ENCODE measurements around the gene CLDN10. TPM values are rescaled to one million over a fixed set of nuclear protein-coding genes. Genes with fewer than 3 reads are reported as not detected.

CLDN10 gene
- total RNA-seq, 4 donors from 2014 or later, result not detected

- peak in 1 of 2 donors; percentile 35 for ATAC-seq
- DNase-seq, result no peak
- in situ Hi-C loops (cut with MboI; ENCODE audit: low sequenced_read_pairs in 4 of 4), result no loop called here
- H3K36me3 ChIP-seq, result no peaks in the 10 kb centered on the region
- no peaks in the 10 kb centered on the region for H3K27me3 ChIP-seq
- H3K9me3 ChIP-seq, result no peaks in the 10 kb centered on the region
- peaks cover 19 to 32% of the 10 kb centered on the region in 2 donors for H3K4me1 ChIP-seq
- peak overlapping the region in 3 of 4 donors; percentile 50 to 61 (median 56) for H3K27ac ChIP-seq
- H3K4me3 ChIP-seq, result no peak overlapping the region
- no peak for TF ChIP-seq POLR2A (IDR thresholded peaks at IDR 0.05)
- TF ChIP-seq CTCF (IDR thresholded peaks at IDR 0.05 in 4 of 5, conservative IDR thresholded peaks at IDR 0.05 in 1 of 5), result no peak
- intact Hi-C loops (cut with DNase I; ENCODE audit: low total_unique reads), result loop anchor here (5.0 kb wide), 1 partner anchor 136 kb away; the partner anchor contains the start of gene DNAJC3
Measured at GRCh38 chr13:95541308-95541707, 11.2 kb upstream of the CLDN10 start.

DNA sequence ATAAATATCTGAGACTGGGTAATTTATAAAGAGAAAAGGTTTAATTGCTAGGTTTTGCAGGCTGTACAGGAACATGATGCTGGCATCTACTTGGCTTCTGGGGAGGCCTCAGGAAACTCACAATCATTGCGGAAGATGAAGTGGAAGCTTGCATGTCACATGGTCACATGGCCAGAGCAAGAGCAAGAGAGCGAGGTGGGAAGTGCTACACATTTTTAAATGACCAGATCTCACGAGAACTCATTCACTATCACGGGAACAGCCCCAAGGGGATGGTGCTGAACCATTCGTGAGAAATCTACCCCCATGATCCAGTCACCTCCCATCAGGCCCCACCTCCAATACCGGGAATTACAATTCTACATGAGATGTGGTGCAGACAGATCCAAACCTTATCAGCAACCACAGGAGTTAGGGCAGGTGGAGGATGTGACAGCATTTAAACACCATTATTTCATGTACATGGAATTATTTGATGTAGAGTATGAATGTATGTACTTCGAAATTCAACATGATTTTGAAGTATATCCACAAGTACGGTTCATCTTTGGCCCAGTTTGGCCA is 10.5 kb upstream of the CLDN10 start:
- in situ Hi-C loops (cut with MboI; ENCODE audit: low sequenced_read_pairs in 4 of 4), result no loop called here
- TF ChIP-seq POLR2A (IDR thresholded peaks at IDR 0.05), result no peak
- no peak for TF ChIP-seq CTCF (IDR thresholded peaks at IDR 0.05 in 4 of 5, conservative IDR thresholded peaks at IDR 0.05 in 1 of 5)
- Histone ChIP-seq H3K4me1 (peaks cover 16 to 27% of the 10 kb centered on the region in 2 donors), H3K9me3 (no peaks in the 10 kb centered on the region), H3K27me3 (no peaks in the 10 kb centered on the region), H3K4me3 (no peak overlapping the region), H3K27ac (no peak overlapping the region), H3K36me3 (no peaks in the 10 kb centered on the region)
- ATAC-seq, result no peak
- intact Hi-C loops (cut with DNase I; ENCODE audit: low total_unique reads), result loop anchor here (5.0 kb wide), 1 partner anchor 135 kb away; the partner anchor contains the start of gene DNAJC3
- DNase-seq, result no peak

- in situ Hi-C loops (cut with MboI; ENCODE audit: low sequenced_read_pairs in 4 of 4), result no loop called here
- ATAC-seq, result no peak
- no peak for TF ChIP-seq CTCF (IDR thresholded peaks at IDR 0.05 in 4 of 5, conservative IDR thresholded peaks at IDR 0.05 in 1 of 5)
- no peak for TF ChIP-seq POLR2A (IDR thresholded peaks at IDR 0.05)
- intact Hi-C loops (cut with DNase I; ENCODE audit: low total_unique reads), result loop anchor here (5.0 kb wide), 1 partner anchor 133 kb away; the partner anchor contains the start of gene DNAJC3
- no peaks in the 10 kb centered on the region for H3K36me3 ChIP-seq
- no peak overlapping the region for H3K27ac ChIP-seq
- DNase-seq, result no peak
- peaks cover 14 to 20% of the 10 kb centered on the region in 2 donors for H3K4me1 ChIP-seq
- no peak overlapping the region for H3K4me3 ChIP-seq
- H3K9me3 ChIP-seq, result no peaks in the 10 kb centered on the region
- H3K27me3 ChIP-seq, result no peaks in the 10 kb centered on the region
Measured at GRCh38 chr13:95544293-95544692, 8.2 kb upstream of the CLDN10 start.

GRCh38 chr13:95546919-95547318 is 5.6 kb upstream of the CLDN10 start:
- peaks cover 0 to 3% of the 10 kb centered on the region in 2 donors for H3K4me1 ChIP-seq
- H3K4me3 ChIP-seq, result no peak overlapping the region
- no peaks in the 10 kb centered on the region for H3K36me3 ChIP-seq
- no peaks in the 10 kb centered on the region for H3K9me3 ChIP-seq
- no peak for ATAC-seq
- H3K27me3 ChIP-seq, result peaks cover 2 to 11% (median 6%) of the 10 kb centered on the region in 3 donors
- H3K27ac ChIP-seq, result no peak overlapping the region
- in situ Hi-C loops (cut with MboI; ENCODE audit: low sequenced_read_pairs in 4 of 4) (no loop called here), intact Hi-C loops (cut with DNase I; ENCODE audit: low total_unique reads) (no loop called here)
- DNase-seq, result no peak
- TF ChIP-seq CTCF (IDR thresholded peaks at IDR 0.05 in 4 of 5, conservative IDR thresholded peaks at IDR 0.05 in 1 of 5), result no peak
- no peak for TF ChIP-seq POLR2A (IDR thresholded peaks at IDR 0.05)
